ENCODE data around the gene TENM3.

DNA sequence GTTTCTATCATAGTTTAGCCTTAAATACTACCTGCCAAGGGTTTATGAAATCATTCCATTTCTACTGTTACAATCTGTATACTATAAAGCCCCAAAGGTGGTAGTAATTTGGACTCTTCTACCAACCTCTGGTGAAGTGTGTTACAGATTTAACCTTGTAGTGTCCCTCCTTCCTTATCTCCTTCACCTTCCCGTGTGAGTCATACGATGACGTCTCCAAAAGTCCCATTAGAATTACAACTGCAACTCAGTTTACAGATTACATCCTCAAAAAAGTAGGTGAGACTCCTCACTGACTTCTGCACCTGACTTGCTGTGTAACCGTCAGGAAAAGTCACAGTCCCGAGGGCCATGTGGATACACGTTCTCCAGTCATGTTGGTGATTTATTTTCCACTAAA is 455.0 kb downstream of the TENM3 start:
- TF ChIP-seq, protein P1, sequence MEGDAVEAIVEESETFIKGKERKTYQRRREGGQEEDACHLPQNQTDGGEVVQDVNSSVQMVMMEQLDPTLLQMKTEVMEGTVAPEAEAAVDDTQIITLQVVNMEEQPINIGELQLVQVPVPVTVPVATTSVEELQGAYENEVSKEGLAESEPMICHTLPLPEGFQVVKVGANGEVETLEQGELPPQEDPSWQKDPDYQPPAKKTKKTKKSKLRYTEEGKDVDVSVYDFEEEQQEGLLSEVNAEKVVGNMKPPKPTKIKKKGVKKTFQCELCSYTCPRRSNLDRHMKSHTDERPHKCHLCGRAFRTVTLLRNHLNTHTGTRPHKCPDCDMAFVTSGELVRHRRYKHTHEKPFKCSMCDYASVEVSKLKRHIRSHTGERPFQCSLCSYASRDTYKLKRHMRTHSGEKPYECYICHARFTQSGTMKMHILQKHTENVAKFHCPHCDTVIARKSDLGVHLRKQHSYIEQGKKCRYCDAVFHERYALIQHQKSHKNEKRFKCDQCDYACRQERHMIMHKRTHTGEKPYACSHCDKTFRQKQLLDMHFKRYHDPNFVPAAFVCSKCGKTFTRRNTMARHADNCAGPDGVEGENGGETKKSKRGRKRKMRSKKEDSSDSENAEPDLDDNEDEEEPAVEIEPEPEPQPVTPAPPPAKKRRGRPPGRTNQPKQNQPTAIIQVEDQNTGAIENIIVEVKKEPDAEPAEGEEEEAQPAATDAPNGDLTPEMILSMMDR (IDR thresholded peaks at IDR 0.05; ENCODE audit: insufficient read depth, low read length, poor library complexity, severe bottlenecking) = no peak
- no peak for TF ChIP-seq EZH2phosphoT487 (conservative IDR thresholded peaks at IDR 0.05; ENCODE audit: low read length)
